UCSD-AML1 (cell line): ENCODE results near the gene FSTL4.

Source experiments
- DNase-seq: peaks from one replicate; lab custom pipeline; 2025; ENCODE audit not compliant: unreplicated experiment; lab: John Stamatoyannopoulos, UW

Gene FSTL4

DNA sequence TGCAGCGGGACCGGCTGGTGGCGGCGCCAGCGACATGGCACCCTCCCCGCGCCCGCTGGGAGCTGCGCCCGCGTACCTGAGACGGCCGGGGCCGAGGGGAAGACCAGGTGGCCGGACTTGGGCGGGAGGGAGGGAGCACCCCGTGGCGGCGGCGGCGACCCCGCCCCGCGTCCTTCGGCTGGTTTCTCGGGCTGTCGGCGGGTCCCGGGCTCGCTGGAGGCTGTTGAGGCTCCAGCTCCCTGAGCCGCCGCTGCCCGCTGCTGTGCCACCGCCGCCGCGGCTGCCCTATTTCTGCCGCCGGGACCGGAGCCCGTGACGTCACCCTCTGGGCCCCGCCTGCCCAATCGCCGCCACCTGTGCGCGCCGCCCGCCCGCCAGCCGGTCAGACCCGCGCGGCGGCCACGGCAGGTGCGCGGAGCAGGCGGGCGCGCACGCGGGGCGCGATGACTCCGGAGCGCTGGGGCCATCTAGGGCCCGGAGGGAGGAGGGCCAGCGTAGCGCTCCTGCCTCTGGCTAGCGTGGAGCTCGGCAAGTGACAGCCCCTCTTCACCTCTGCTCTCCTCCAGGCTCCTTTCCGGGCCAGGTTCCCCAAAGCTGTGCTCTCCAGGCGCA lies at the start of gene FSTL4:
Gene FSTL4, minus strand, starts transcription at position 293 of the 612 bp plus-strand sequence.
- no peak for DNase-seq

DNA sequence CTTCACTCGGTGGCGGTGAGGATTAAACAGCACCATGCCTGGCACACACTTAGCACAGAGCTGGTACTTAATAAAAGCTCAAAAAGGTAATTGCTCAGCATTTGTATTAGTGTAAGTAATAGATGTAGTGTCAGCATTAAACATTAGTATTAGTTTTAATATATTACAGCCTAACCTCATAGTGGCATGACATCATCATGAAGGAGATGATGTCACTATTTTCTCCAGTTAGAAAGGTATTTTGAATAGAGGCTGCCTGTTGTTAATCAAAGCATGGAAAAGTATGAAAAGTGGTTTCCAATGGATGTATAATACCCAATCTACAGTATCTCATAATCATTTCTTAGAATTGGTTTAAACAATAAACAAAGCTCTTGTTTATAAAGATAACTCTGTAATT lies 49.0 kb upstream of the FSTL4 start:
- no peak for DNase-seq

DNA sequence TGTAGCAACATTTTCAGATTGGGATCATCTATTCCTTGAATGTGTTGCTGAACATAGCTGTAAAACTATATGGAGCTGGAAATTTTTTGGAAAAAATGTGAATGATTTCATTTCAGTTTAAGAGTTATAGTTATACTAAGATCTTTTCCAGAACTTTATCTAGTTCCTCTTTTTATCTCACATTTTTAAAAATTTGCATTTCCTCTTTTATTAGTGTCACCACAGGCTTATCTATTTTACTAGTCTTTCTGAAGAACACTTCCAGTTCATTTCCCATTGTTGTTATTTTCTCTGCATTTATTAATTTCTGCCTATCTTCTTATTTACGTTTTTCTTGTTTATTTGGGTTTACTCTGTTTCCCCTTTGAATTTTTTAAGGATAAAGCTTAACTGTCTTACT lies 46.0 kb upstream of the FSTL4 start:
- DNase-seq = no peak

DNA sequence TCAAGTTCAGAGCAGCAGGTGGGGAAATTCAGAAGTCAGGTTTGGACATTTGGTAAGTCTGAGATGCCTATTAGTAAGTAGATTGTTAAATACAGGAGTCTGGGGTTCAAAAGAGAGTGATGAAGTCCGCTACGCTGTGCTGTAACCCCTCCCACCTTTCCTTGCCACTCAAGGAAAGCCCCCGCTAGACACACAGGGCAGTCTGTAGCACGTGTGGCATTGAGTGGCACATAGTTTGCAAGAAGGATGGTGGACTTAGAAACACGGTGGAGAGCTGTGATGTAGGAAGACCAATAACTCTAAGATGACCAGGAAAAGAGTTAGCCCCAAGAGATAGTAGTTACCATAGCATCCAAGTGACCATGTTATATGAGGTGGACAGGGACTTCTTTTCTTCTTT lies 44.7 kb upstream of the FSTL4 start:
- no peak for DNase-seq

DNA sequence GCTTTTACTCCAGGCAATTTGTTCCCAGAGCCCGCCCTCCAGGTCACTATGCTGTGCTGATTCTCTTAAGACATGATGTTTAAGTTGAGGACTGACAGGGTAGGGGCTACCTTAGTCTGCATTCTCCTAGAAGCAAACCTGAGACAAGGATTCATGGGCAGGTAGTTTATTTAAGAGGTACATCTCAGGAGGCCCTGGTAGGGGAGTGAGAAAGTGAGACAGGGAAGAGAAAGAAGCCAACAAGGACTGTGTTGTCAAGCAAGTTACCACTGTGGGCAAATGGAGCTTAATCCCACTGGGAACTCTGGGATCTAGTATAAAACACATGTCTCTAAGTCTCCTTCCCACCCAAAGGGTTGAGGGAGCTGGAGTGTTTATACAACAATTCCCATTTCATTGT lies 43.6 kb upstream of the FSTL4 start:
- no peak for DNase-seq

DNA sequence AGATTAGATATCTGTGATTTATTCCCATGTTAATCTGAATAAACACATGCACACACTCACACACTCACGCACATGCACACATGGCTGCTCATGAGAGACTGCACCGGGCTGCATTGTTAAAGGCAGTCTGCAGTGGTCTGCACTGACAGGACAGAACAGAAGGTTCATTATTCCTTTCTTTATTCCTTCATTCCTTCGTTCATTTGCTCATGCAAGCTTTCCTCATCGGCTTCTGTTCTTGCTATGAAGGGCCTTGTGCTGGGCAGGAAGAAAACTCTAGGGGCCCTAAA lies 41.4 kb upstream of the FSTL4 start:
- DNase-seq = no peak

DNA sequence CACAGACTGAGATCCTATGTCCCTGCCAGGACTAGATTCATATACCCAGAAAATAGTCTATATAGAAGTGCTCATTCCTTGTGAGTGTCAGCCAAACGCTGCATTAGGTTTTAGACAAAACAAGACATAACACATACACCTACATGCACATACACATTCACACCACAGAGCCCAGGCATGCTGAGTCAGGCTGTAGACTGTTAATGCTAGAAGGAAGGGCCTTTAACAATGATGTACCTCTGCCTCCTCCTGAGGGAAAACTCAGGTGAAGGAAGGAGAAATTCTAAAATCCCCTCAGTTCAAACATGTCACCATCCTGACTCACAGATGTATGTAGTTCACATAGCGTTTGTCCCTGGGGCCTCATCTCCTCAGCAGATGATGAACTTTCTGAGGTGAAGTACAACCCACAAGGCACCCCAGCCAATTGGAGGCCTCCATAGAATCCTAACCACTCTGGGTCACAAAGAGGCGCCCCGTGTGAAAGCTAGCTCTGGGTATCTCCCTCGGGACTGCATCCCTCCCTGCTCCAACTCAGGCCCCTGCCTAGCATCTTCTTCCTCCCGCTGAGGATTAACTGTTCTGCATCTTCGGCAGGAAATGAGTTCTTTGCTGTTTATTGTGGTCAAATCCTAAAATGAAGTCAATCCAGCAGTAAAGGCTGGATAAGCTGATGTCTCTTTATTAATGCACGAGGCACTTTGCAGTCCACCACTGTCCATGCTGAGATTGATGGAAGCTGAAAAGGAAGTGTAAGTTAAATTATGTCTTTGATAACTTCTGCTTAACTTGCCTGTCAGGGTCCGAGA lies 40.8 kb upstream of the FSTL4 start:
- DNase-seq = no peak

DNA sequence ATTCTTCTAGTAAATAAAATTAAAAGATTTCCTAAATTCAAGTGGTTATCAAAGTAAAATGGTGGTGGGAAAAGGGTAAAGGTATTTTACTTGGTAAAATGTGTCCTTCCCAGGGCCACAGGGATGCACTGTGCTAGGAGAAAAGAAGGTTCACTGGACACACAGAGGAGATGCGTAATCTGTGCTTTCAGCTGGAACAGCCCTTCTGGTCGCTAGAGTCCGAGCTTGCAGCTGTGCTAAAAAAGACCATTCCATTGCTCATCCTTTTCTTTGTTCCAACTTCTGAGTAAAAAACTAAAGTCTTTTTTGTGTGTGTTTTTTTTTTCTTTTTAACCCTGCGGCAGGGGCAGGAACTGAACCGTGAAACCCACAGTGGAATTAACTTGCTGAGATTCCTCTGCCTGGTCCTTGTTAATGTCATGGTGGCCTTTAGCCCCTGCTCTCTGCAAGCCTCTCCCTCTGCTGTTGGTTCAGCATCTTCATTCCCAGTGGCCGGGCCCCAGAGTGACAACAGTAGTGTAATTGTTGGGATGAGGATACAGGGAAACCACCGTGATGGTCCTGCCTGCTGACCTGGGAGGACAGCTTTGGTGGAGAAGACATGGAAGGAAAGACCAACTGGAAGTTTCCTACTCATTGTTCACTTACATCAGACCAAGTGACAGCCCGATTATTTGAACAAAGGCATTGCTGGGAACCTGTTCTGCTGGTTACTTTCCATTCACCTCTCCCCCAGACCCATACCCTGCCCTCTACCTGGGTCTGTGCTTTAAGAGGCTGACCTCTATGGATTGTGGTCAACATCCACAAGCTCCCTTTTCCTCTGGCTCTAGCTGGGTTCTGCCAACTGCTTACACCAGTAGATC lies 31.9 kb upstream of the FSTL4 start:
- DNase-seq = no peak

DNA sequence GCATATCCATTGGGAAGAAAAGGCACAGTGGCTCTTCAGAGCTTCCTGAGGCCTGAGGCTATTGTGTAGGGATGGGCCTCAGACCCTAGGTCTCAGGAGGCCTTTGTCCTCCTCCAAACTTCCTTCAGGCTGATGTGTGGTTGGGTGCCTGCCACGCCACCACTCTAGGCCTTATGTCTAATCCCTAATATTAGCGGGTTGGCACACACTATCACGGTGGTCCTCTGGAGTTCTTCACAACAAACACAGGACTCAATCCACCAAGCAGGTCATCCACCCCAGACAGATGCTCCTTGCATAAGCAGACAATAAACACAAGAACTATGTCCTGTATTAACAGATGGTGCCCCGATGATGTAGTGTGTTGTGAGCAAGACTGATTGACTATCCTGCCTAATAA lies 31.0 kb upstream of the FSTL4 start:
- no peak for DNase-seq

DNA sequence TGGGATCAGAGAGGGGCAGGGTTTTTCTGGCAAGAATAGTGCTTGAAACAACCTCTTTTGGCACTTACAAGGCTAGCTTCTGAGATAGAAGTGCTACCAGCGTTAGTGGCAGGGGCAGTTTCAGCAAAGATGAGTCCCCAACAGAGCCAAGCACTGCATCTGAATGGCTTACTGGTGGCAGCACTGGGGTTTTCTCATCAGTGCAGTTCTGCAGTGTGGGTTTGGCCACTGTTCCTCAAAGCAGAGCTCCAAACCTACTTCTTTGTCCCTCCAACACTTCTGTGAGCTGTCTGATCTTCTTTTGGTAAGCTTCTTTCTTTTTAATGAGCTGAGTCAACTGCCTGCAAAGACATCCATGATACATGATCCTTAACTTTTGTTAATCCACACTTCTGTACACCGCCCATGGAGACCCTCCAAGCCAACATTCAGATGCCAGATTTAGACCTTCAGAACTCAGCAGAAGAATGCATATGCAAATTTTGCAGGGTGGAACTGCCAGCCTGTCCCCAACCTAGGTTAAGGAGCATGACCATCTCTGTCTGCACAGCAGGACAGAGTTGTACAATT lies 29.9 kb upstream of the FSTL4 start:
- DNase-seq = no peak

DNA sequence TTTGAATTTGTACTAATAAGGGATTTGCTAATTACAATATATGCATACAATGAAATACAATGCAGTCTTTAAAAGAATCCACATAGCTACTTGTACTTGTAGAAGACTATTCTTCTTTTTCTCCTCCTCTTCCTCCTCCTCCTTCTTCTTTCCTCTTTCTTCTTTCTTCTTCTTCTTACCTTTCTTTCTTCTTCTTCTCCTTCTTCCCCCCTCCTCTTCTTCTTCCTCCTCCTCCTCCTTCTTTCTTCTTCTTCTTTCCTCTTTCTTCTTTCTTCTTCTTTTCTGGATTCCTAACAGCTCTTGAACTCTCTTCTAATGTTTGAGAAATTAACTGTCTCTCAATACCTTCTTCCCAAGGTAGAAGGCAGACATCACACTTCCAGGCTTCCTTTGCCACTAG lies 29.3 kb upstream of the FSTL4 start:
- DNase-seq = no peak

DNA sequence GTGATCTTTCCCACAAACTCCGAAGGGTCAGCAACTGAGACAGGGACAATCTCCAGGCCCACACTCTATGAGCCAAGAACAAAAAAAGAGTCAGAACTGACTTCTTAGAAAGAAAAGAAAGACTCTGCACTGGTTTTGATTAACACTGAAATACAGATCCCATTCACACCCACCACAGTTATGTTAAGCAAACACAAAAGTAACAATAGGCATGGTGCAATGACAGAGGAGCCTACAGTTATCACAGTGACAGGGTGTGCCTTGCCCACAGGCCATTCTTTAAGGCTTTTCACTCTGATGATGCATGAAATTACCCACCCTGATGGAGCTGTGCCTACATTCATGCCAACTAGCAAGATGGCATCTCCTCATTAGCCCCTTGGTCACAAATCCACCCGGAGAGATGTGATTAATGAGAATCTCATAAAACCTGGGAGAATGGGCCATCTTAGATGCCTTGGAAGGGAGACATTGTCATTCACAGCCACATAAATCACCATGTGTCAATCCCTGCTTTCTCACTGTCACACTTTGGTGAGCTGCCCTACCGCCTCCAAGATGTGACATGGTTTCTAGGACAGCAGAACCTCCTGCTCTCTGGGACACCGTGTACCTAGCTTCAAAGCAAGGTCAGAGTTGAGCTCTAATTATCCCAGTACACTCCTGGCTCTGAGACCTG lies 27.6 kb upstream of the FSTL4 start:
- no peak for DNase-seq

DNA sequence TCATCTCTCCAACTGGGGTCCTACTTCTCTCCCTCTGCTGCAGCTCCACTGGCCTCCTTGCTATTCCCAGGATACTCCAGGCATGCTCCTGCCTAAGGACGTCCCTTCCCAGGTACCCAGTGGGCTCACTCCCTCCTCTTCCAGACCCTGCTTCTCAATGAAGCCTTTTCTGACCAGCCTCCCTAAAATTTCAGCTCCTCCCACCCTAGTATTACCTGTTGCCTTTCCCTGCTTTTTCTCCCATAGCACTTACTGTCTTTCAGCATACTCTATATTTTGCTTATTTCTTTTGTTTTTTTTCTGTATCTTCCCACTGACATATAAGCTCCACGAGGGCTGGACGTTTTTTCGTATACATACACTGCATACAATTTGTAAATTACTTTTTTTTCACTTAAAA lies 26.1 kb upstream of the FSTL4 start:
- DNase-seq = no peak

DNA sequence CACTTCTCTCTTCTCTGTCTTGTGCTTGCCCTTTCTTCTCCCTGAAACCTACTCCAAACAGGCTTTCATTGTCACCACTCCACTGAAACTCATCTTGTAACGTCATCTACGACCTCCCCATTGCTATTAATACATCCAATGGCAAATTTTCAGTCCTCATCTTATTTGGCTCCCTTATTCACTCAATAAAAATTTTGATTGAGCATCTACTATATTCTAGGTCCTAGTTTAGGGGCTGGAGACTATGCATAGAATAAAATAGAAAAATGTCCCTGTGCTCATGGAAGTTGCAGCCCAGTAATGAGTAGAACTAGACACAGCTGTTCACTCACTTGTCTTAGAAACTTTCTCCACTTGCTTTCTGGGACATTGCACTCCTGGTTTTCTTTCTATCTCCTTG lies 24.9 kb upstream of the FSTL4 start:
- DNase-seq = no peak

DNA sequence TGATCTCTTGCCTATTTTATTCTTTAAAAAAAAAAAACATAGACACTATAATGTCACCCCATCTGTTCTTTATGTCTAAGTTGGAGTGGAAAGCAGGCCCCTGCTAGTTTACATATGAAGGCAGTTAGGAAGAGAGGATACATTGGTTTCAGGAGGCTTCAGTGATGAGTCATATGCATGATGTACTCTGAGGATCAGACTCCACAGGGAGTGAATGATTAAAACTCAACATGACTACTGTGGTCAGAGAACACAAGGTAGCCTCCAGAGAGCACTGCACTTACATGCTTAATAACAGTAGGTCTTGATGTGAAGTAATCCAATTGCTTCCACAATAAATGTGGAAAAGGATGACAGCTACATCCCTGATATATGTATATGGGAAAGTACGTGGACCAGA lies 22.7 kb upstream of the FSTL4 start:
- no peak for DNase-seq

DNA sequence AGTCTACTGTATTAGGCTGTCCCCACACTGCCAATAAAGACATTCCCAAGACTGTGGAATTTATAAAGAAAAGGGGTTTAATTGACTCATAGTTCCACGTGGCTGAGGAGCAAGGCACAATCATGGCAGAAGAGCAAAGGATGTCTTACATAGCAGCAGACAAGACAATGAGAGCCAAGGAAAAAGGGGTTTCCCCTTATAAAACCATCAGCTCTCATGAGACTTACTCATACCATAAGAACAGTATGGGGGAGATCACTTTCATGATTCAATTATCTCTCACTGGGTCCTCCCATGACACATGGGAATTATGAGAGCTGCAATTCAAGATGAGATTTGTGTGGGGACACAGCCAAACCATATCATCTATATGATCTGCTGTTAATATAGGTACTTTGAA lies 14.8 kb upstream of the FSTL4 start:
- DNase-seq = no peak

DNA sequence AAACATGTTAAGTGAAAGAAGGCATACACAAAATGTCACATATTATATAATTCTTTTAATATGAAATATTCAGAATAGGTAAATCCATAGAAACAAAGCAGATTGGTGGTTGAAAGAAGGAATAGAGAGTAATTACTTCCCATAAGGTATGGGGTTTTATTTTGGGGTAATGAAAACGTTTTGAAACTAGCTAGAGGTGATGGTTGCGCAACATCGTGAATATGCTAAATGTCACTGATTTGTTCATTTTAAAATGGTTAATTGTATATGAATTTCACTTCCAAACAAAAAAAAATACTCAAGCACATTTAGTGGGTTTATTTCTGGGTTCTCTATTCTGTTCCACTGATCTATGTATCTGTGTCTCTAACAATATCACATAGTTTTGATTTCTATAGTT lies 12.0 kb upstream of the FSTL4 start:
- no peak for DNase-seq

DNA sequence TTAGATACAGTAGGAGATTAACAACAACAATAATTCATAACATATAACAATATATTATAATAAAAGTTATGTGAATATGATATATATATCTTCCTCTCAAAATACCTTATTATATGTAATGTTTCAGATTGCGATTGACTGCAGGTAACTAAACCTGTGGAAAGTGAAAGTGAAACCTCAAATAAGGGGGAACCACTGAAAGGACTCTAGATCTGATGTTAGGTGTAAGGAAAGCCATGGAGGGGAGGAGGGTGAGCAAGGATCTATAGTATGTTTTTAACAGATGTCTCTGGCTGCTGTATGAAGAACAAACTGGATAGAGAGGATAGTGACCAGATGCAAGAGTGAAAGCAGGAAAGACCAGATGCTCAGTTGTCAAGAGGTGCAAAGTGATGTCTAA lies 5.8 kb upstream of the FSTL4 start:
- DNase-seq = no peak

DNA sequence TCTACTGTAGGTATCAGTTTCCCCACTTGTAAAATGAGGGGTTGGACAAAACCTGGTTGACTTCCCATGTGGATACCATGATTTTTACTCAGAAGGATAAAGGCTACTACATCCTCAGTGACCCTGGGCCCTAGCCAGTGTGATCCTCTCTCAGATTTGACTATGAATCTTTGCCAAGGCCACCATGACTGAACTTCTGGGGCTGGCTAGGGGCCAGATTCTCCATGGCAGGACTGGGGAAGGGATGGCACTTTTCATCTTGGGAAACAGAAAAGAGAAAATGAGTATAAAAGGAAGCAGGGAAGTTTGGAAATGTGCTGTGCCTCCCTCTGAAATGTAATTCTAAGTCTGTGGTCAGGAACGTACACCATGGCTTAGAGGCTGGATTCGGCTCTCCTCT lies 1.4 kb upstream of the FSTL4 start:
- no peak for DNase-seq

DNA sequence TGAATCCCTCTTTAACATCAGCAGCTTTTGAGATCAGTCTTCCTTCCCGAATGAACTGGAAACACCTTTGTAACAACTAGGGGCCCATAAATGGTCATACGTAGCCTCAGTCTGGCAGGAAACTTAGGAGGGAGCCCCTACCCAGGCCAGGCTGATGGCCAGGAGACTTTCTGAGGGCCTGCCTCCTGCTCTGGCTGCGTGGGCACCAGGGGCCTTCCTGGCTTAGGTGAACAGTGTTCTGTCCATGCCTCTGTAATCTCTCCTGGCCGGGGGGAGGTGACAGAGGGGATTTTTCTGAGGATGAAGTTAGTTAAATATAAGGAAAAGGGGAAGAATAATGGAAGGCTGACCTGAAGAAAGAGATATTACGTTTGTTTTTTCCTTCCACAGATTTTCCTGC lies 843 bp upstream of the FSTL4 start:
- no peak for DNase-seq
